ENCODE measurements around the gene PHYHD1.

DNA sequence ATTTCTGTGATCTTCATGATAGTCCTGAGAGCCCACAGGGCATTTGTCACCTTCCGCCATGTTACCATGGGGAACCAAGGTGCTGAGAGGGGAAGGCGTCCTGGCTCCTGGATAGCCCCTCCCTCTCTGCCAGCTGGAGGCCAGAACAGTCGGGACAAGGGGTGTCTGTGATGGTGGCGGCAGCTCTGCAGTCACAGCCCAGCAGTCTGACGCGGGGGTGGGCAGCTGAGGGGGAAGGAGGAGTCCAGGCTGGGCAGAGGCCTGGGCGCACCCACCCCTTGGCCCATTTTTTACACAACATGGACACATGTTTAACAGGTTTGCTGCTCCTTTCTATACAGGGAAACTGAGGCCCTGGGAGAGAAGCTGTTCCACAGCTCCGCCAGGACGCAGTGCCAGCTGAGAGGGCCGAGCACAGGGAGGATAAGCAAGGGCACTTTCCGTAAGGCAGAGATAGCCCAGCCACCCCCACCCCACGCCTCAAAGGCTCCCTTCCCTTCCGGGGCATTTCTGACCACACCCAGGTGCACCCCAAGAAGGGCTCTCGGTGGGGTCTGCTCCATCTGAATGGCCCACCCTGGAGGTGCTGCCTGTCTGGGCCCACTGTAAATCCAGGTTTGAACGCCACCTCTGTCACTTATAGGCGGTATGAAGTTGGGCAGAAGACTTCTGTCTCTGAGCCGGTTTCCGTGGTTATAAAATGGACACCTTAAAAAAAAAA, 21.8 kb upstream of the PHYHD1 start:
- TF ChIP-seq, protein P1, sequence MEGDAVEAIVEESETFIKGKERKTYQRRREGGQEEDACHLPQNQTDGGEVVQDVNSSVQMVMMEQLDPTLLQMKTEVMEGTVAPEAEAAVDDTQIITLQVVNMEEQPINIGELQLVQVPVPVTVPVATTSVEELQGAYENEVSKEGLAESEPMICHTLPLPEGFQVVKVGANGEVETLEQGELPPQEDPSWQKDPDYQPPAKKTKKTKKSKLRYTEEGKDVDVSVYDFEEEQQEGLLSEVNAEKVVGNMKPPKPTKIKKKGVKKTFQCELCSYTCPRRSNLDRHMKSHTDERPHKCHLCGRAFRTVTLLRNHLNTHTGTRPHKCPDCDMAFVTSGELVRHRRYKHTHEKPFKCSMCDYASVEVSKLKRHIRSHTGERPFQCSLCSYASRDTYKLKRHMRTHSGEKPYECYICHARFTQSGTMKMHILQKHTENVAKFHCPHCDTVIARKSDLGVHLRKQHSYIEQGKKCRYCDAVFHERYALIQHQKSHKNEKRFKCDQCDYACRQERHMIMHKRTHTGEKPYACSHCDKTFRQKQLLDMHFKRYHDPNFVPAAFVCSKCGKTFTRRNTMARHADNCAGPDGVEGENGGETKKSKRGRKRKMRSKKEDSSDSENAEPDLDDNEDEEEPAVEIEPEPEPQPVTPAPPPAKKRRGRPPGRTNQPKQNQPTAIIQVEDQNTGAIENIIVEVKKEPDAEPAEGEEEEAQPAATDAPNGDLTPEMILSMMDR (IDR thresholded peaks at IDR 0.05): no peak
- TF ChIP-seq ZFX (IDR thresholded peaks at IDR 0.05; ENCODE audit: borderline replicate concordance): no peak

All from 22Rv1 (cell line).